OCI-LY7 (cell line): ENCODE data around the gene CD47. TPM values are rescaled to one million over a fixed set of nuclear protein-coding genes. Genes with fewer than 3 reads are reported as not detected.

ENCODE experiments used
- BruUV-seq: library from RNA; stranded (reverse); fragments of 400-500 nt; replicated peaks from 2 replicates; lab custom pipeline; 2021; lab: Mats Ljungman, UMichigan
- CTCF ChIA-PET: fragments of 300-600 bp; sonication (Branson Sonifier 250); formaldehyde crosslinking; loops from one replicate; lab custom pipeline; 2022; ENCODE audit warnings: antibody characterized with exemption; ENCODE audit not compliant: unreplicated experiment; lab: Charles Lee
- POLR2A ChIA-PET: fragments of 300-600 bp; sonication (Branson Sonifier 250); formaldehyde crosslinking; loops from one replicate; lab custom pipeline; 2022; ENCODE audit warnings: antibody characterized with exemption; lab: Charles Lee
- DNase-seq: peaks from one replicate; pipeline ENCODE4 v3.0.0-alpha.2; 2015; ENCODE audit warnings: low spot score
- H2AFZ ChIP-seq: fragments of 200-600 bp; sonication (generic), shearing (Covaris generic); 2 replicates; pipeline ENCODE4 v1.6.1; 2014; ENCODE audit warnings: mild to moderate bottlenecking, antibody characterized with exemption, low read length, moderate library complexity
- H3K27ac ChIP-seq: fragments of 200-600 bp; sonication (generic); 2 replicates; pipeline ENCODE4 v1.5.1; 2014; ENCODE audit warnings: mixed run types, low read depth, mild to moderate bottlenecking, moderate library complexity, low read length, inconsistent platforms; ENCODE audit not compliant: poor library complexity, severe bottlenecking
- H3K36me3 ChIP-seq: fragments of 200-600 bp; sonication (generic); 2 replicates; pipeline ENCODE4 v1.6.1; 2014; ENCODE audit warnings: mild to moderate bottlenecking, antibody characterized with exemption, low read length, moderate library complexity, mixed read lengths; ENCODE audit not compliant: insufficient read depth
- H3K4me1 ChIP-seq: fragments of 200-600 bp; sonication (generic); 2 replicates; pipeline ENCODE4 v1.5.1; 2014; ENCODE audit warnings: mild to moderate bottlenecking, low read length; ENCODE audit not compliant: insufficient read depth, poor library complexity, severe bottlenecking
- H3K4me2 ChIP-seq: fragments of 200-600 bp; sonication (generic); 2 replicates; pipeline ENCODE4 v1.6.1; 2014; ENCODE audit warnings: mild to moderate bottlenecking, low read length
- H3K4me3 ChIP-seq: fragments of 200-600 bp; sonication (generic); 2 replicates; pipeline ENCODE4 v1.5.1; 2014; ENCODE audit warnings: mild to moderate bottlenecking, low read depth, low read length; ENCODE audit not compliant: poor library complexity, severe bottlenecking
- H3K79me2 ChIP-seq: fragments of 200-600 bp; sonication (generic); 2 replicates; pipeline ENCODE4 v1.6.1; 2016; ENCODE audit warnings: low read depth, mild to moderate bottlenecking, low read length, moderate library complexity, mixed read lengths; ENCODE audit not compliant: insufficient read depth
- H3K9me2 ChIP-seq: fragments of 200-600 bp; sonication (generic); 2 replicates; pipeline ENCODE4 v1.6.1; 2016; ENCODE audit warnings: mild to moderate bottlenecking, low read length, mixed read lengths; ENCODE audit not compliant: insufficient read depth
- H3K9me3 ChIP-seq: fragments of 200-600 bp; sonication (generic); 2 replicates; pipeline ENCODE4 v1.6.1; 2014; ENCODE audit warnings: mild to moderate bottlenecking, mixed run types, low read length, mixed read lengths
- H4K20me1 ChIP-seq: fragments of 200-600 bp; sonication (generic); 2 replicates; pipeline ENCODE4 v1.6.1; 2014; ENCODE audit warnings: mild to moderate bottlenecking, antibody characterized with exemption, low read length, moderate library complexity, mixed read lengths; ENCODE audit not compliant: insufficient read depth
- CTCF ChIP-seq: fragments of 200-600 bp; sonication (generic); conservative IDR thresholded peaks from 2 replicates; pipeline ENCODE4 v1.5.1; 2014; ENCODE audit warnings: mild to moderate bottlenecking, antibody characterized with exemption, low read length, moderate library complexity, mixed read lengths
- EZH2phosphoT487 ChIP-seq: fragments of 200-600 bp; sonication (generic); IDR thresholded peaks from 2 replicates; pipeline ENCODE4 v1.6.1; 2018; ENCODE audit warnings: low read depth, borderline replicate concordance, mild to moderate bottlenecking, mixed run types, antibody characterized with exemption, low read length, moderate library complexity, mixed read lengths
- intact Hi-C: fragments of 100-400 bp; cut with micrococcal nuclease; formaldehyde crosslinking; loops from one replicate; pipeline ENCODE4 v1.10.0; 2022; ENCODE audit not compliant: unreplicated experiment
- total RNA-seq, 2 experiments: library from RNA; depleted of rRNA in 1 of 2; stranded (reverse); fragments of >200 nt in 1 of 2; shearing (Covaris generic) in 1 of 2; gene quantifications; 2 replicates each; pipeline ENCODE4 v1.2.3, GENCODE V29; 2014 to 2022

Gene CD47
- total RNA-seq, 2 experiments from 2014 or later: 43.9 to 50.0 TPM

- ChIA-PET CTCF (no interaction called here), POLR2A (interaction anchor here (1.1 to 1.4 kb wide), 2 partner anchors 10 to 28 kb away, joined by 6 read pairs; no protein-coding TSS in a partner anchor)
- Histone ChIP-seq H3K27ac (no peak overlapping the region), H3K9me2 (no peaks in the 10 kb centered on the region), H3K4me1 (peaks cover 39% of the 10 kb centered on the region), H3K4me3 (no peak overlapping the region), H3K4me2 (no peak overlapping the region), H2AFZ (no peak overlapping the region), H3K9me3 (no peaks in the 10 kb centered on the region), H4K20me1 (no peaks in the 10 kb centered on the region), H3K79me2 (no peaks in the 10 kb centered on the region), H3K36me3 (no peaks in the 10 kb centered on the region)
- TF ChIP-seq CTCF (no peak), EZH2phosphoT487 (no peak)
- intact Hi-C loops: no loop called here
- no peak for DNase-seq
- no TSS peak for BruUV-seq
These were observed 8.4 kb upstream of the CD47 start for GRCh38 chr3:108099244-108099643.

- no peaks in the 10 kb centered on the region for H3K79me2 ChIP-seq
- TF ChIP-seq EZH2phosphoT487 (no peak), CTCF (no peak)
- no peaks in the 10 kb centered on the region for H4K20me1 ChIP-seq
- no peak overlapping the region for H3K27ac ChIP-seq
- H3K36me3 ChIP-seq: no peaks in the 10 kb centered on the region
- BruUV-seq: no TSS peak
- H3K4me3 ChIP-seq: no peak overlapping the region
- H3K4me2 ChIP-seq: no peak overlapping the region
- intact Hi-C loops: no loop called here
- no peaks in the 10 kb centered on the region for H3K9me3 ChIP-seq
- peaks cover 40% of the 10 kb centered on the region for H3K4me1 ChIP-seq
- ChIA-PET POLR2A (interaction anchor here (0.6 to 1.4 kb wide), 2 partner anchors 23 to 29 kb away, joined by 3 to 6 read pairs; no protein-coding TSS in a partner anchor), CTCF (no interaction called here)
- no peak overlapping the region for H2AFZ ChIP-seq
- no peak for DNase-seq
- H3K9me2 ChIP-seq: no peaks in the 10 kb centered on the region
These were observed 7.2 kb upstream of the CD47 start for GRCh38 chr3:108098003-108098370.

GRCh38 chr3:108097322-108098002 is 6.6 kb upstream of the CD47 start:
- CTCF ChIA-PET: no interaction called here
- BruUV-seq: no TSS peak
- H3K4me3 ChIP-seq: no peak overlapping the region

More at GRCh38 chr3:108097322-108098002, 6.6 kb upstream of the CD47 start:
- no peaks in the 10 kb centered on the region for H3K9me2 ChIP-seq
- no peaks in the 10 kb centered on the region for H3K9me3 ChIP-seq
- DNase-seq: no peak
- H3K27ac ChIP-seq: no peak overlapping the region
- POLR2A ChIA-PET: interaction anchor here (0.6 kb wide), 1 partner anchor 23 kb away, joined by 3 read pairs; no protein-coding TSS in a partner anchor
- H2AFZ ChIP-seq: no peak overlapping the region
- no peaks in the 10 kb centered on the region for H4K20me1 ChIP-seq
- no peak overlapping the region for H3K4me2 ChIP-seq
- peaks cover 40% of the 10 kb centered on the region for H3K4me1 ChIP-seq
- intact Hi-C loops: no loop called here
- no peaks in the 10 kb centered on the region for H3K36me3 ChIP-seq
- no peaks in the 10 kb centered on the region for H3K79me2 ChIP-seq
- no peak for TF ChIP-seq EZH2phosphoT487
- TF ChIP-seq CTCF: no peak
